ENCODE measurements around the gene OR2H1. TPM values are rescaled to one million over a fixed set of nuclear protein-coding genes. Genes with fewer than 3 reads are reported as not detected.
"Not testable (repeated sequence)": the region's sequence is repeated elsewhere in the genome, so short reads cannot be mapped to it uniquely, and the experiment has no call there.

Gene OR2H1
- not detected for polyA plus RNA-seq (2013, experiment 1 of 2; ENCODE audit: insufficient read length)
- polyA plus RNA-seq (2013, experiment 2 of 2; ENCODE audit: insufficient read length): not detected

- DNase-seq: no peak
These were observed at the start of gene OR2H1, which contains the start of gene OR11A1 for GRCh38 chr6:29456971-29457370. TSS of gene OR2H1 (plus strand) at chr6:29457155. CDS start at chr6:29461770, 4,615 bp downstream. TSS of gene OR11A1 (minus strand) at chr6:29457071. CDS start at chr6:29427641, 29,430 bp downstream.

DNA sequence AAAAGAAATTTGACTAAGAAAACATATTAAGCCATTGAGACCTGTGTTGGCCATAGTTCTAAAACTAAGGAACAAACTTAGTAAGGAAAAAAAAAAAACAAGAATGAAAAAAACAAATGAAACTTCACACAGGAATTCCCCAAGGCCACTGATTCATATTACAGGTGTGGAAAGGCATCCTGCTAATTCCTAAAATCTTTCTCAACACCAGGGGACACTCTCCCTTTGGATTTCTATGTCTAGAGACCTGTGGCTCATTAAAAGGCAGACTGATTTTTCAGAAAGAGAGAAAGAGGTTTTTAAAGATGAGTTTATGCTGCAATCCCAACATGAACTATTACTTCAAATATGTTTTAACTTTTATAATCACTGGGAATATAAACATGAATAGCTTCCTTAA lies 42.4 kb upstream of the OR2H1 start, which contains the start of gene OR12D1:
TSS of gene OR12D1 (plus strand) at position 341 of the 400 bp plus-strand sequence.
- DNase-seq: no peak

GRCh38 chr6:29419516-29419915 lies 37.4 kb upstream of the OR2H1 start:
- no peak for DNase-seq

DNA sequence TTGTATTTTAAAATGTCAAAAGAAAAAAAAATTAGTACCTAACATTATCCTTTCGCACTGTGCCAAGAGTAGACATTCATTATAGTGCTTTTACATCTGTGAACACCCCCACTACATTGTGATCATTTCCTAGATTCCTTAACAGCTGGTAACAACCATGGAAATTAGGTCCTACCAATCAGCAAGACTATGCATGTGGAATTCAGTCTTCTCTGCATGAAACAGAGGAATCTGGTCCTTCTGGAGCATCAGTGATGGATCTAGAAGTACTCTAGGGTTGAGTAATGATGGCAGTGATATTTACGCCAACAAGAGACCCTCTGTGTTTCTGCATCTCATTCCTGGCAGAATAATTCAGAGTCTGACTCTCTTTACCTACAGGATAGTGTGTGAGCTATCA lies 32.8 kb upstream of the OR2H1 start:
- DNase-seq: no peak

DNA sequence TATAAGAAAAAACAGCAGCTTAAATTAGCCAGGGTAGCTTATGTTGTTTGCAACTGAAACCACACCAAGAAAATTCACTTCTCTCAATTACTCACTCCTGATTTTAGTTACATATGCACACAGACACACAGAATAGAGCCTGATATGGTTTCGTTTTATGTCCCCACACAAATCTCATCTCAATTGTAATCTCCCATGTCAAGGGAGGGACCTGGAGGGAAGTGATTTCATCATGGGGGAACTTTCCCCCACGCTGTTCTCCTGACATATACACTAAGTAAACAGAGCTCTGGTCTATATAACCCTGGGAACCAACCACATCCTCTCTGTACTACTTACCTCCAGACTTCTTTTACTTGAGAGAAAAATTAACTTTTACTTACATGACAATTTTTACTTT lies 32.4 kb upstream of the OR2H1 start:
- no peak for DNase-seq

DNA sequence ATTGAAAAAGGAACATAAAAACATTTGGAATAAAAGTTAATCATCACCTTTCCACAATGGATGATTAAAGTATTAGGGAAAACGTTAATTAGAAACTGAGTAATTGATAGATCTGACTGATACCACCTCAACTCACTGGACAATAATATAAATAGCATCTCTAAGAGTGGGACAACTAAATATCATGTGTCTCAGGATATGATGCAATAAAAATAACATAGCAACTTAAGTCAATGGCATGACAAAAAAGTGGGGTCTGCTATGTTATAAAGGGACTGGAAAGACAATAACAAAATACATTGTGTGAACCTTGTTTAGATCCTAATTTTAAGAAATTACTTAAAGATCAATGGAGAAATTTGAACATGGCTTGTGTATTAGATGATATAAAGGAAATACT lies 31.9 kb upstream of the OR2H1 start:
- DNase-seq: no peak

GRCh38 chr6:29426654-29427053 lies 30.3 kb upstream of the OR2H1 start:
- DNase-seq: no peak

- DNase-seq: not testable (repeated sequence)
These were observed 20.2 kb upstream of the OR2H1 start for GRCh38 chr6:29436730-29437129.

DNA sequence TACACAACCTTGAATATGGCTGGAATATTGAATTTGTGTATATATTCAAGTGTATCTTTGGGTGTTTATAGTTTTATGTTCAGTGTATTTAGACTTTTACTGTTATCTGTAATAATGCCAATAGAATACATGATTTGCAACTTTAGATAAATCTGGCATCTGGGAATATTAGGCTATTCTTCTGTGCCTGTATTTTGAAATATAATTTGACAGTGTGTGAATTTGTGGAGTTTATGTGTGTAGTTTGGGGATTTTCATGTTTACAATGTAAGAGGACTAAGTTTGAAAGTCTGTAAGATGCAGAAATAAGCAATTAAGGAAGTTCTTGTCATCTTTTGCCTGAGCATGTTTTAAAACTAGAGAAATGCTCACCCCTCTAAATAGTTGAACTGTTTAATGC lies 17.9 kb upstream of the OR2H1 start, which contains the start of gene OR10C1:
TSS of gene OR10C1 (plus strand) at position 301 of the 400 bp plus-strand sequence. CDS start 710 bp downstream, outside the sequence.
- DNase-seq: no peak

DNA sequence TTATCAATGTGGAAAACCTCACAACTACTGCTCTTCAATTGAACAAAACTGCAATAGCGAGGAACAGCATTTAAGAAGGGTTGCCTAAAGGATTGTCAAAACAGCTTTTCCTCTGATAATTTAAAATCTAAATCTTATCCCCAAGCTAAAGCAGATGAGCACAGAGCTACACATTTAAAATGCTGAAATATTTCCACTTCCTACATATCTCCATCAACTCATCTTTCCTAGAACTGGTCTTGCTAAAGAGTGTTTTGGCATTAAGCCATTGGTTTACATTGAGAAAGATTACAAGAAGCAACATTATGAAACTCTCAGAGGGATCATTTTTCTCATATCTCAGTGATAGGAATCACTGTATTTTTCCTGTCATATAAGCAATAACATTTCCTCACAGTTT lies 14.2 kb upstream of the OR2H1 start:
- no peak for DNase-seq

- DNase-seq: not testable (repeated sequence)
These were observed 12.9 kb upstream of the OR2H1 start for GRCh38 chr6:29444031-29444430.

DNA sequence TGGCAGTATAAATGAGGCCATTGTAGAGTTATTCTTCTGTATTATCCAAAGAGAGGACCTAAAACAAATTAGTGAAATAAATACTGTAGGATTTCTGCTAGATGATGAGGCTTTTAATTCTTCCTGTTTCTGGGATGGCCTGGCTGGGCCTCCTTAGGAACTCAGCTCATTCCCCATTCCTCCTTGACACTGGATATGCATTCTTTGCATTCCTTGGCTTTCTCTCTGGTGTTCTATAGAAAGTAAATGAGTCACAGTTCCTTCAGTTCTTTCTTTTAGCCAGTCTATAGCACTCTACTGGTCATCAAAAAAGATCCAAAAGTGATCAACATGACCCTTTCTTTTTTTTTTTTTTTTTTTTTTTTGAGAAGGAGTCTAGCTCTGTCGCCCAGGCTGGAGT lies 9.3 kb upstream of the OR2H1 start:
- peak; percentile 44 for DNase-seq

- peak; percentile 47 for DNase-seq
These were observed 5.3 kb upstream of the OR2H1 start for GRCh38 chr6:29451471-29452193.

DNA sequence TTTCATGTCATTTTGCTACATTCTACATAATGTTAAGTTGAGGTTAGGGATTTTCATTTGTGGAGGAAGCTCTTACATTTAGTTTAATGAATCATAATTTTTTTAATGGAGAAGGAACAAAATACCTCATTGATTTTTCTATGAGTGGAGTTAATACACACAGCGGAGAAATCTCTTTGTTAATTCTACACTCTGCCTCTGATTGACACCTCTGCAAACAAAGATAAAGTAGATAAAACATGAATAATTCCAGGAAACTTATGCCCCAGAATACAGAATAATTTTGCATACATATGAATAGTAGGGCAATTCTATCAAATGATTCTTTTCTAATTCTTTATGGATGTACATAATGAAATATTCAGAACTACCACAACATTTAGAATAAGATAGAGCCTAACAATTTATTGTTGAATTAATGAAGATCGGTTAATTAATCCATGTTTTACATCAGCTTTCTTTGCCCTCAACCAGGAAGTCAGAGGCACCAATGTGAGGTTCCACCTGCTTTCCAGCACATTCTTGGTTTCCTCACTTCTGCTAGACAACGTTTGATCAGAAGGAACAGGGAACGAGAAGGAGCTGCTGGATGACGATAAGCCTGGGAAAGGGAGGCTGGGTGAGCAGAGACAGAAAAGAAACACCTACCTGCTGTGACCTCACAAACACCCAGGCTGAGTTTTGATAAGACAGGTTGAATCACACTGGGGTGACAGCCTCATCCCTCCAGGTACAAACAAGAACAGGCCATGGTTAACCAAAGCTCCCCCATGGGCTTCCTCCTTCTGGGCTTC lies 4.3 kb downstream of the OR2H1 start:
- no peak for DNase-seq

GRCh38 chr6:29462022-29462421 lies 5.1 kb downstream of the OR2H1 start:
- no peak for DNase-seq

GRCh38 chr6:29465279-29465678 lies 8.3 kb downstream of the OR2H1 start:
- no peak for DNase-seq

- no peak for DNase-seq
These were observed 8.8 kb downstream of the OR2H1 start for GRCh38 chr6:29465801-29466200.

- no peak for DNase-seq
These were observed 9.3 kb downstream of the OR2H1 start for GRCh38 chr6:29466241-29466640.

DNA sequence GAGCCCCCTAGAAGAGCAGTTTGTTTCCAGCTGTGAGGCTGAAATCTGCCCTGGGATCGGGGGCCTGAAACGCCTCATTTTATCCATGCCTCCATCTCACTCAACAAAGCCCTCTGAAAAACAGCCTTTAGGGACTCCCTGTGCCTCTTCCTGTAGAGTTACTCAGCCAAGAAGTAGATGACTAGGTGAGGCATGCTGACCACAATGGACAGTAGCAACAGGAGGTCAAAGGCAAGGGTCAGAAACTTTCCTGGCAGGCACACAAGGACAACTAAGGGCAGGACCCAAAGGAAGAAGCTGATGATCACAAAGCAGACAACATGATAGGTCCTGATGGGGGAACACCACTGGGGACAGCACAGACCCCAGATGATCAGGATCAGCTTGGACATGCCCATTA lies 18.0 kb downstream of the OR2H1 start:
- DNase-seq: no peak

GRCh38 chr6:29477923-29478450 lies 21.0 kb downstream of the OR2H1 start:
- DNase-seq: no peak

DNA sequence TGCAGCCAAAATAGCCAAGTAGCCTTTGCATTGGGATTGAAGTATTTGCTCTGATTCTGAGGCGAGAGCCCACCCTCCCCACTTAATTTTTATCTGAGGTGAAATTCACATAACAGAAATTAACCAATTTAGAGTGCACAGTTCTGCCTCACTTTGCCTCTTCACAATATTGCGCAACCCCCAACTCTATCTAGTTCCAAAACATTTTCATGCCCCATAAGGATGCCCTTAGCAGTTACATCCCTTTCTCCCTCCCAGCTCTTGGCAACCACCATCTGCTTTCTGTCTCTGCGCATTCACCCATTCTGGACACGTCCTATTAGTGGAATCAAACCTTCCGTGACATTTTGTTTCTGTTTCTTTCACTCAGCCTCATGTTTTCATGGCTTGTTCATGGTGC lies 21.8 kb downstream of the OR2H1 start:
- DNase-seq: no peak

- no peak for DNase-seq
These were observed 22.6 kb downstream of the OR2H1 start for GRCh38 chr6:29479560-29479959.

GRCh38 chr6:29483186-29483585 lies 26.2 kb downstream of the OR2H1 start:
- DNase-seq: peak; percentile 12

All from fibroblast of skin of back (primary cell).